GM18526 (cell line): Measurements from ENCODE around the gene BMPR1B.

Experiments used
- POLR2A ChIP-seq: IDR thresholded peaks from 3 replicates; pipeline ENCODE4 v1.6.1; 2011; ENCODE audit not compliant: insufficient read length; ENCODE audit errors: extremely low read depth

BMPR1B gene

DNA sequence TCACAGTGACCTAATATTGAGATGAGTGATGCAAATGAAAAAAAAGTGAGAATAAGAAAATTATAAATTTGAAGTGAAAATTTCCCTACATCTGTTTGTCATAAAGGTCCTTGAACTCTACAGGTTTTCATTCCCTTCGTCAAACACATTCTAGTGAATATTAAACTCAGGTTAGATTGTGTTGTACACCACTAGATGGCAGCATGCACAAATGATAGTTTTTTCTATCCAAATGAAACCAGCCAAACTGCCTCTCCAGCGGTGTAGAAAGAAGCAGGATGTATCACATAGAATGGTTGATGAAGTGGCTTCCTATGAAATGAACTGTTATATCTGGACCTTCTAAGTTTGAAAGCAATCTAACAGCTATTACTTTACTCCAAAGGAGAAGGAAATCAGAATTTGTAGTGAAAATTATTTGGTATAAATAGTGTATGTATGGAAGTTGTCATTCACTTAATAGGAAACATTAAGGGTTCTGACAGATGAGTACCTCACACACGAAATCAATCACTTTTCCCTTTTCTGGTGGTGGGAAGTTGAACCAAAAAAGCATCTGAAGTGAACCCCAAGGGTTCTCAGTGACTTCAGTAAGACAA is 408.3 kb downstream of the BMPR1B start:
- no peak for TF ChIP-seq POLR2A

- TF ChIP-seq POLR2A, result no peak
Observed at GRCh38 chr4:95167805-95168204, 410.1 kb downstream of the BMPR1B start.

DNA sequence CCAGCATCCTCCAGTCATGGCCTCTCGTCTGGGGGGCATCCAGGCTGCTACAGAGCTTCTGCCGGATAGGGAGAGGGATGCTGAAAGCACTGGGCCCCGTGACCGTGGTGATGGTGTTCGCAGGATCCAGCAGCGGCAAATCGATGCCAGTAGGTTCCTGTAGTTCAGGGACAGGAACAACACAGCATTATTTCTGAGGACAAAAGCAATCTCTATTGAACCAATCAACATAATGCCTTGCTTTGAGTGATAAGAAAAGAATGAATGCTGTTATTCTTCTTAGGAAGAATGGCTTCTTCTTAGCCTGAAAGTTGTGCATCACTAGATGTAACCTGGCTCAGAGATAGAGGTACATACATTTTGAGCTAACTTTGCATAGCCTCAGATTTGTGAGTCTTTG is 412.4 kb downstream of the BMPR1B start:
- TF ChIP-seq POLR2A, result no peak

GRCh38 chr4:95178938-95179337 is 421.2 kb downstream of the BMPR1B start:
- no peak for TF ChIP-seq POLR2A

DNA sequence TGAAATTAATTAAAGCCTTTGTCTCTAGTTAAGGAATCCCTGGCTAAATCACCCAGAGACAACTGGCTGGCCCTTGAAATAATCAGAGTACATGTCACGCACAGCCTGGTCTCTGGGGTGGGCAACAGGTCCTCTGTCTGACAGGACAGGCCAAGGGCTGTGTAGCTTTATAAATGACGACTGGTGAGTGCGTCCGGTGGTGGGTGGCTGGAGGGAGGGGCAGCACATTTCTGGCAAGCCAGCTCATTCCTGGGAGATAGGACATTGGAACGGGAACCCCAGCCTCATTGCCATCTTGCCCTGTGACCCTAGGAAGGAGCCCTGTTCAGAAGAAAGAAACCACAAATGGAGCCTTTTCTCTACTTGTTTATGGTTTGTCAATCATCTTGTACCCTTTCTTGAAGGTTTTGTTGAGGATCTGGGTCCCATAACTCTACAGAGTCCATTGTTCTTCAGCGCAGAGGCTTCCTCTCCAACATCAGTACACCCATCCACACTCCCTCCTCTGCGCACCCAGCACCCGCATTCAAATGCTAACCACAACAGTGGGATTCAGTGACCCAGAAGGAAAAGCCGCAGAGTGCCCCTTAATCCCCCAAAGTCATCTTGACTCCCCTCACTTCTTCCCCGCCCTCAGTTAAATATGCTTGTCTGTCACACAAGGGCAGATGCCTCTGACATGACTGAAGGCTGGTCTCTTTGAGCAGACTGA is 422.9 kb downstream of the BMPR1B start:
- no peak for TF ChIP-seq POLR2A

DNA sequence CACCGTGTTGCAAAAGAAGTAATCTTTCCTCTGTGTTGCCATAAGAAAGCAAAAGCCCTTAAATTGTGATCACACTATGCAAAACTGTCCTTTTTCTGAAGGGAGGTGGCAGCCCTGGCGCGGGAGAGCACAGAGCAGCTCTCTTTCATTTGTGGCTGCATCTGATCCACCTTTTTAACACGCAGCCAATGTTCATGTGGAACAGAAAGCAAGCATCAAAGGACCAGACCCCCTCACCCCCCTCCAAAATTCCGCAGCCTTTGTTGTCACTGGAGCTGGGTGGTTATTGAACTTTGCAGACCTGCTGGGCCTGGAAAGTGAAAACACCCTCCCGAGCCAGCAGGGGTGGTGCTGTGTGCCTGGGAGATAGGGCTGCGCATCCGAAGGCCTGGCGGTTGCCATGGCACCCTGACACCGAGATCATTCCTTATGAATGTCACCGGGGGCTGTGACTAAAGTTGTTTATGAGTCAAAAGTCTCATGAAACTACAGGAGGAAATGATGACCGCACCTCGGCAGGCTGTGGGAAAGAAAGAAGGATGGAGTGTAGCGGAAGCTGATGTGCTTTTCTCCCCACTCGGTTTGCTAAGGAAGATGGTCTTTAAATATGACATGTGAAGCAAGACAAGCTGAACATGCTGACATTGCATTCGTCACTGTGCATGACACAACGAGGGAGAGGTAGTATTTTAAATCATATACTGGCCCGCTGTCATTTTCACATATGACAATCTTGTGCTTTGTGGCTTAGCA is 423.7 kb downstream of the BMPR1B start:
- no peak for TF ChIP-seq POLR2A

DNA sequence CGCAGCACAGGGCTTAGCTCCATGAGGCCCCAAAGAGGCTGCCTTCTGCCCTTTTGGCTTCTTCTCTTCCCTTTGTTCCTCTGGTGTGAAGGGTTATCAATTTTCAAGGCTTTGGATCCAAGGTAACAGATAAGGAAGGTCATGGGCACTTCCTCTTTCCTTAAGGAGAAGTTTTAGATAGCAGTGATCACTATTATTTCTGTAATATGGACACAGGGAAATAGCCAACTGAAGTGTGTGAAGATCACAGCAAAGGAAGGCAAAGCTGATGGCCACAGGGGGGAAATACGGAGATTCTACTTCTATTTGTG is 424.2 kb downstream of the BMPR1B start:
- TF ChIP-seq POLR2A, result no peak

GRCh38 chr4:95183656-95184408 is 426.1 kb downstream of the BMPR1B start:
- no peak for TF ChIP-seq POLR2A

GRCh38 chr4:95186666-95187065 is 428.9 kb downstream of the BMPR1B start:
- no peak for TF ChIP-seq POLR2A

GRCh38 chr4:95188701-95189370 is 431.1 kb downstream of the BMPR1B start:
- TF ChIP-seq POLR2A, result no peak

DNA sequence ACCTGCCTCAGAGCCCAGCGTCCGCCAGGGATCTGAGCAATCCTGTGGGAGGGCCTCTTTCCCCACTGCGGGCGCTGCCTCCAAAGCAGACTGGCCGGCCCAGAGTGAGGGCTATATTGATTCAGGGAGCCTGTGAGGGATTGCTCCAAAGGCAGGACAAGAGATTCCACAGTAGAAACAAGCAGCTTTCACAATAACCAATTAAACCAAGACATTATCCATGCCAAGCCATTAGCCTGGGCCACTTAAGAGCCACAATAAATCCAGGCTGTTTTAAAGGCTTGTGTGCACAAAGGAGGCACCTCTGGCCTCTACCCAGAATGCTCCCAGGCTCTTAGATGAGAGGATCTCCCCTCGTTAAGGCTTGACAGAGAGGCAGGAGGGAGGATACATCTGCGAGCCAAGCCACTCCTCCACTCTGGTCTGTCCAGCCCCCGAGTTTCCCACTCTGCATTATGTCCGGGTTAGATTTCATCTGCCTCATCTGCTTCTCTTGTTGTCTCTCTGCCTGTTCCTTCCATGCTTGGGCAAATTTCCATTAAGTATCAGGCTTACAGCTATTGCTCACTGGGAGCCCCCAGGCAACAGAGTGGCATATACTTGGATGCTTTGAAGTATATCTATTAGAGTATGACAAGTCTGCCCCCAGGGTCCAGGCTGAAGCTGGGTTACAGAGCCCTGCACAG is 433.1 kb downstream of the BMPR1B start:
- TF ChIP-seq POLR2A, result no peak

- TF ChIP-seq POLR2A, result no peak
Observed at GRCh38 chr4:95191537-95191936, 433.8 kb downstream of the BMPR1B start.

- no peak for TF ChIP-seq POLR2A
Observed at GRCh38 chr4:95193391-95194224, 435.9 kb downstream of the BMPR1B start.

DNA sequence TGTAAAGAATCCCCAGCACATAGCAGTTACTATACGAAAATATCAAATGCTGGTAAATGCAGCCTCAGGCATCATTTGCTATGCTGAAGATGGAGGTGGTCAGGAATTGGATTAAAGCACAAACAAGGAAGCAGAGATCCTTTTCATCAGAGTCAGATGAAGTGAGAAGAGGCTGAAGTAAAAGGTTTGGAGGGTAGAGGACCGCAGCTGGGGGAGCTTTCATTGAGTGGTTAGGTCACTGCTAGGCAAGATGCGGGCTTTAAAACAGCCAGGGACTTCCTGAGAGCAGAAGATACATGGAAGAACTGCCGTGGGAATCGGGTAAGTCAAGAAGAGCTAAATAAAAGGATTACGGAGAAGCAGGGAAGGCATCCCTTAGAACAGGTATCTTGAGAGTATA is 439.6 kb downstream of the BMPR1B start:
- no peak for TF ChIP-seq POLR2A
